H9 (cell line): ENCODE data around the gene METTL8. TPM values are rescaled to one million over a fixed set of nuclear protein-coding genes. Genes with fewer than 3 reads are reported as not detected.

Experiments used
- DNase-seq: peaks from one replicate; pipeline ENCODE4 v3.0.0-alpha.2; 2017
- H2AFZ ChIP-seq: one replicate; pipeline ENCODE4 v1.6.1; 2013; ENCODE audit warnings: mild to moderate bottlenecking, low read length, control low read depth, moderate library complexity
- H2AK5ac ChIP-seq: 2 replicates; pipeline ENCODE4 v1.6.1; 2013; ENCODE audit warnings: low read length, control low read depth, mixed read lengths; ENCODE audit not compliant: insufficient read length
- H2BK120ac ChIP-seq: one replicate; pipeline ENCODE4 v1.6.1; 2013; ENCODE audit warnings: low read depth, mild to moderate bottlenecking, low read length, control low read depth, inconsistent platforms; ENCODE audit not compliant: poor library complexity, severe bottlenecking
- H2BK12ac ChIP-seq: 2 replicates; pipeline ENCODE4 v1.6.1; 2013; ENCODE audit warnings: low read length, control low read depth, mixed read lengths, low read depth; ENCODE audit not compliant: insufficient read length
- H2BK15ac ChIP-seq: 2 replicates; pipeline ENCODE4 v1.6.1; 2013; ENCODE audit warnings: low read depth, low read length, control low read depth
- H2BK20ac ChIP-seq: one replicate; pipeline ENCODE4 v1.6.1; 2013; ENCODE audit warnings: low read depth, mild to moderate bottlenecking, low read length, control low read depth, inconsistent platforms; ENCODE audit not compliant: poor library complexity, severe bottlenecking
- H2BK5ac ChIP-seq: 2 replicates; pipeline ENCODE4 v1.6.1; 2013; ENCODE audit warnings: low read length, control low read depth, mixed read lengths; ENCODE audit not compliant: insufficient read length
- H3K14ac ChIP-seq: 2 replicates; pipeline ENCODE4 v1.6.1; 2013; ENCODE audit warnings: low read length, control low read depth; ENCODE audit not compliant: insufficient read depth
- H3K18ac ChIP-seq: 2 replicates; pipeline ENCODE4 v1.6.1; 2013; ENCODE audit warnings: low read depth, mild to moderate bottlenecking, mixed read lengths, low read length, control low read depth; ENCODE audit not compliant: insufficient read length
- H3K23ac ChIP-seq: 2 replicates; pipeline ENCODE4 v1.6.1; 2013; ENCODE audit warnings: low read length, control low read depth, mixed read lengths, low read depth; ENCODE audit not compliant: insufficient read length
- H3K23me2 ChIP-seq: 2 replicates; pipeline ENCODE4 v1.6.1; 2013; ENCODE audit warnings: low read depth, mild to moderate bottlenecking, mixed read lengths, low read length, control low read depth; ENCODE audit not compliant: insufficient read length, poor library complexity, severe bottlenecking
- H3K27ac ChIP-seq: 2 replicates; pipeline ENCODE4 v1.5.1; 2013; ENCODE audit warnings: low read length, control low read depth, mixed read lengths, low read depth; ENCODE audit not compliant: insufficient read length
- H3K27me3 ChIP-seq: 2 replicates; pipeline ENCODE4 v1.6.1; 2013; ENCODE audit warnings: low read length, control low read depth, inconsistent platforms; ENCODE audit not compliant: insufficient read depth
- H3K4ac ChIP-seq: 2 replicates; pipeline ENCODE4 v1.6.1; 2013; ENCODE audit warnings: low read depth, mild to moderate bottlenecking, control low read depth, inconsistent platforms, low read length, moderate library complexity
- H3K4me1 ChIP-seq: 2 replicates; pipeline ENCODE4 v1.6.1; 2013; ENCODE audit warnings: low read length, control low read depth, inconsistent platforms; ENCODE audit not compliant: insufficient read depth
- H3K4me2 ChIP-seq: 2 replicates; pipeline ENCODE4 v1.6.1; 2013; ENCODE audit warnings: low read length, control low read depth, mixed read lengths; ENCODE audit not compliant: insufficient read length, insufficient read depth
- H3K56ac ChIP-seq: 2 replicates; pipeline ENCODE4 v1.6.1; 2013; ENCODE audit warnings: low read depth, mild to moderate bottlenecking, mixed read lengths, low read length, control low read depth; ENCODE audit not compliant: insufficient read length
- H3K79me1 ChIP-seq: 2 replicates; pipeline ENCODE4 v1.6.1; 2013; ENCODE audit warnings: low read depth, mild to moderate bottlenecking, moderate library complexity, low read length, control low read depth, inconsistent platforms; ENCODE audit not compliant: insufficient read depth, poor library complexity, severe bottlenecking
- H3K79me2 ChIP-seq: 2 replicates; pipeline ENCODE4 v1.6.1; 2013; ENCODE audit warnings: low read length, control low read depth, inconsistent platforms; ENCODE audit not compliant: insufficient read depth
- H3K9ac ChIP-seq: 2 replicates; pipeline ENCODE4 v1.6.1; 2013; ENCODE audit warnings: low read length, control low read depth, mixed read lengths; ENCODE audit not compliant: insufficient read length; ENCODE audit errors: extremely low read depth
- H3K9me3 ChIP-seq: one replicate; pipeline ENCODE4 v1.6.1; 2013; ENCODE audit warnings: low read depth, low read length, inconsistent platforms; ENCODE audit not compliant: control insufficient read depth
- H3T11ph ChIP-seq: one replicate; pipeline ENCODE4 v1.6.1; 2013; ENCODE audit warnings: mild to moderate bottlenecking, low read length, control low read depth, inconsistent platforms
- H4K20me1 ChIP-seq: one replicate; pipeline ENCODE4 v1.6.1; 2013; ENCODE audit not compliant: control insufficient read depth, insufficient read length, insufficient read depth
- H4K5ac ChIP-seq: 2 replicates; pipeline ENCODE4 v1.6.1; 2013; ENCODE audit warnings: low read depth, mild to moderate bottlenecking, mixed read lengths, low read length, control low read depth; ENCODE audit not compliant: insufficient read length
- H4K8ac ChIP-seq: replicated peaks from 2 replicates; pipeline ENCODE4 v1.6.1; 2013; ENCODE audit warnings: low read length, control low read depth, mixed read lengths, low read depth; ENCODE audit not compliant: insufficient read length
- H4K91ac ChIP-seq: 2 replicates; pipeline ENCODE4 v1.6.1; 2013; ENCODE audit warnings: low read depth, mild to moderate bottlenecking, moderate library complexity, mixed read lengths, low read length, control low read depth; ENCODE audit not compliant: insufficient read length
- H3K27ac Mint-ChIP-seq, 3 experiments: 2 replicates in 2 of 3; 3 replicates in 1 of 3; pipeline ENCODE4 v1.8.0; 2020 to 2021; ENCODE audit warnings: mixed read lengths in 3 of 3, mild to moderate bottlenecking in 1 of 3, moderate library complexity in 1 of 3
- H3K27me3 Mint-ChIP-seq: 2 replicates; pipeline ENCODE4 v1.8.0; 2021; ENCODE audit warnings: low read depth, mild to moderate bottlenecking, moderate library complexity, mixed read lengths
- H3K36me3 Mint-ChIP-seq, 3 experiments: 2 replicates in 2 of 3; 3 replicates in 1 of 3; pipeline ENCODE4 v1.8.0; 2020 to 2021; ENCODE audit warnings: low read depth in 3 of 3, mixed read lengths in 3 of 3; ENCODE audit not compliant: insufficient read depth in 1 of 3
- H3K4me1 Mint-ChIP-seq, 2 experiments: 2 replicates each; pipeline ENCODE4 v1.8.0; 2020; ENCODE audit warnings: mixed read lengths in 2 of 2
- H3K4me3 Mint-ChIP-seq, 2 experiments: 2 replicates in 1 of 2; 3 replicates in 1 of 2; pipeline ENCODE4 v1.8.0; 2020 to 2021; ENCODE audit warnings: mild to moderate bottlenecking in 2 of 2, mixed read lengths in 2 of 2, moderate library complexity in 1 of 2
- H3K9me3 Mint-ChIP-seq, 2 experiments: 2 replicates in 1 of 2; 3 replicates in 1 of 2; pipeline ENCODE4 v1.8.0; 2020; ENCODE audit warnings: mild to moderate bottlenecking in 2 of 2, mixed read lengths in 2 of 2, moderate library complexity in 1 of 2
- WGBS: extraction: QIAGEN DNeasy Blood & Tissue Kit; methylation state at CpG from one replicate; pipeline ENCODE4 v1.1.7; 2013; ENCODE audit warnings: missing lambda C conversion rate, low lambda C conversion rate, mixed read lengths; ENCODE audit not compliant: insufficient read length; ENCODE audit errors: extremely low coverage; 5-methylcytosine and 5-hydroxymethylcytosine counted together
- total RNA-seq: library from RNA; stranded (reverse); gene quantifications from 2 replicates; pipeline ENCODE4 v1.2.1, GENCODE V29; 2021
- TF ChIP-seq, protein P1 (sequence below): fragments of 200-600 bp; sonication (generic); conservative IDR thresholded peaks from 3 replicates; pipeline ENCODE4 v1.8.0; 2021; ENCODE audit warnings: antibody characterized with exemption, mild to moderate bottlenecking

Gene METTL8
- total RNA-seq, 1 experiment from 2014 or later: 40.9 TPM

DNA sequence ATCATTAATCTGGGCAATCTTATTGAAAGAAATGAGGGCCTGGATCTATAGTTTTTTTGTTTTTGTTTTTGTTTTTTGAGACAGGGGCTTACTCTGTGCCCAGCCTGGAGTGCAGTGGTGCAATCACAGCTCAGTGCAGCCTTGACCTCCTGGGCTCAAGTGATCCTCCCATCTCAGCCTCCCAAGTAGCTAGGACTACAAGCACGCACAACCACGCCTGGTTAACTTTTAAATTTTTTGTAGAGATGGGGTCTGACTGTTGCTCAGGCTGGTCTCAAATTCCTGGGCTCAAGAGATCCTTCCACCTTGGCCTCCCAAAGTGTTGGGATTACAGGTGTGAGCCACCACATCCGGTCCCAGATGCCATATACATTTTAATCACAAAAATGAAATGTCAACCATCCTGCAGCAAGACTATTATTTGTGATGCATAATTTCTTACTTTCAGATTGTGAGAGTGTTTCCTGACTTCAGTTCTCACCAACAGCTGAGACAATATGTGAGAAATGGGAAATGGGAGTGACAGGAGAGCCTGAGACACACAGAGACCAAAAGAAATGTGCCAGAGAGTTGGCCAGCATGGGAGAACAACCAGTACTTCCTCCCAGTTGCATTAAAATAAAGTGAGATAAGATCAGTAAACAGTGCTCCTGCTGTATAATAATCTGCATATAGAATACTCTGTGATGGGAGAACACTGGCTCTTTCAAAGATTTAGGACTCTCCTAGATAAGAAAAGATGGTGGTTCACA, 87.6 kb downstream of the METTL8 start:
- Histone ChIP-seq H2AFZ (no peak overlapping the region), H3K79me1 (no peaks in the 10 kb centered on the region), H4K91ac (no peak overlapping the region), H3K4ac (no peak overlapping the region), H3K14ac (no peak overlapping the region), H3K9me3 (no peaks in the 10 kb centered on the region), H2BK12ac (no peak overlapping the region), H3K79me2 (no peaks in the 10 kb centered on the region), H3K23me2 (no peaks in the 10 kb centered on the region), H3K4me2 (no peak overlapping the region), H3K18ac (no peak overlapping the region), H4K5ac (no peak overlapping the region), H2AK5ac (no peak overlapping the region), H3K4me1 (no peaks in the 10 kb centered on the region), H2BK120ac (no peak overlapping the region), H3K27me3 (no peaks in the 10 kb centered on the region), H4K8ac (no peak overlapping the region), H3T11ph (no peak overlapping the region), H3K23ac (no peak overlapping the region), H3K9ac (no peak overlapping the region), H2BK15ac (no peak overlapping the region), H3K56ac (no peak overlapping the region), H2BK5ac (no peak overlapping the region), H4K20me1 (no peaks in the 10 kb centered on the region), H2BK20ac (no peak overlapping the region), H3K27ac (no peak overlapping the region)
- Mint-ChIP-seq H3K36me3 (peaks cover under 1% of the 10 kb centered on the region in 3 experiments; a peak in 3 of 7 replicates), H3K27me3 (no peaks in the 10 kb centered on the region), H3K9me3 (peaks cover under 1 to 3% of the 10 kb centered on the region in 2 experiments; a peak in 3 of 5 replicates), H3K4me1 (peaks cover 6 to 8% of the 10 kb centered on the region in 2 experiments; a peak in 3 of 4 replicates), H3K27ac (peak overlapping the region in 1 of 3 experiments; percentile 61; a peak in 1 of 7 replicates), H3K4me3 (no peak overlapping the region)
- no CpG with 5 or more reads among the region's 3 CpGs for WGBS
- DNase-seq: no peak
- TF ChIP-seq, protein P1, sequence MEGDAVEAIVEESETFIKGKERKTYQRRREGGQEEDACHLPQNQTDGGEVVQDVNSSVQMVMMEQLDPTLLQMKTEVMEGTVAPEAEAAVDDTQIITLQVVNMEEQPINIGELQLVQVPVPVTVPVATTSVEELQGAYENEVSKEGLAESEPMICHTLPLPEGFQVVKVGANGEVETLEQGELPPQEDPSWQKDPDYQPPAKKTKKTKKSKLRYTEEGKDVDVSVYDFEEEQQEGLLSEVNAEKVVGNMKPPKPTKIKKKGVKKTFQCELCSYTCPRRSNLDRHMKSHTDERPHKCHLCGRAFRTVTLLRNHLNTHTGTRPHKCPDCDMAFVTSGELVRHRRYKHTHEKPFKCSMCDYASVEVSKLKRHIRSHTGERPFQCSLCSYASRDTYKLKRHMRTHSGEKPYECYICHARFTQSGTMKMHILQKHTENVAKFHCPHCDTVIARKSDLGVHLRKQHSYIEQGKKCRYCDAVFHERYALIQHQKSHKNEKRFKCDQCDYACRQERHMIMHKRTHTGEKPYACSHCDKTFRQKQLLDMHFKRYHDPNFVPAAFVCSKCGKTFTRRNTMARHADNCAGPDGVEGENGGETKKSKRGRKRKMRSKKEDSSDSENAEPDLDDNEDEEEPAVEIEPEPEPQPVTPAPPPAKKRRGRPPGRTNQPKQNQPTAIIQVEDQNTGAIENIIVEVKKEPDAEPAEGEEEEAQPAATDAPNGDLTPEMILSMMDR: no peak
